ENCODE measurements around the gene OSBPL7. TPM values are rescaled to one million over a fixed set of nuclear protein-coding genes. Genes with fewer than 3 reads are reported as not detected.

OSBPL7 gene
- total and polyA plus RNA-seq, 4 donors: 0.51 to 2.4 (median 1.4) TPM

DNA sequence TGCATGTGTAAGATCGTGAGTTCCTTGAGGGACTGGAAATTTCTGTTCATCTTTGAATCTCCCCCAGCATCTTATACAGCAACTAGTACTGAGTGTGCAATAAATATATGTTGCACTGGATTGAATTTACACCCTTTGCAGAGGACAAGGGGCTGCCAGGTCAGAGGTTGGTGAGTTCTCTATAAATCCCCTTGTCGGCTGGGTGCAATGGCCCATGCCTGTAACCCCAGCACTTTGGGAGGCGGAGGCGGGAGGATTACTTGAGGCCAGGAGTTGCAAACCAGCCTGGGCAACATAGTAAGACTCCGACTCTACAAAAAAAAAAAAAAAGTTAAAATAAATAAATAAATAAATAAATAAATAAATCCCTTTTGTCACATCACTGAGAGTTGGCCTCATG, 38.8 kb upstream of the OSBPL7 start:
- Histone ChIP-seq H3K4me3 (ENCODE audit: low read depth in 1 of 3, low read length in 3 of 3) (no peak overlapping the region), H3K9me3 (ENCODE audit: control insufficient read depth in 4 of 4, low read length in 3 of 4) (no peaks in the 10 kb centered on the region), H3K36me3 (ENCODE audit: control insufficient read depth in 4 of 4, insufficient read depth in 3 of 4, low read depth in 1 of 4, low read length in 3 of 4) (no peaks in the 10 kb centered on the region), H3K9ac (ENCODE audit: low read depth in 1 of 2, low read length in 2 of 2) (no peak overlapping the region), H3K27me3 (ENCODE audit: control insufficient read depth in 4 of 4, insufficient read depth in 4 of 4, low read length in 3 of 4) (no peaks in the 10 kb centered on the region), H3K27ac (ENCODE audit: low read depth in 1 of 2, low read length in 2 of 2) (no peak overlapping the region), H3K4me1 (ENCODE audit: control insufficient read depth in 4 of 4, insufficient read depth in 4 of 4, low read length in 3 of 4) (no peaks in the 10 kb centered on the region)
- WGBS: 96% methylated on average over 5 of the region's 5 CpGs
- DNase-seq (ENCODE audit: low spot score): no peak
- TF ChIP-seq GABPA (IDR thresholded peaks at IDR 0.05 in 1 of 2, conservative IDR thresholded peaks at IDR 0.05 in 1 of 2) (no peak), NR2F2 (IDR thresholded peaks at IDR 0.05) (no peak), FOXA2 (IDR thresholded peaks at IDR 0.05) (no peak), TAF1 (conservative IDR thresholded peaks at IDR 0.05) (no peak)
- TF ChIP-seq, protein P1, sequence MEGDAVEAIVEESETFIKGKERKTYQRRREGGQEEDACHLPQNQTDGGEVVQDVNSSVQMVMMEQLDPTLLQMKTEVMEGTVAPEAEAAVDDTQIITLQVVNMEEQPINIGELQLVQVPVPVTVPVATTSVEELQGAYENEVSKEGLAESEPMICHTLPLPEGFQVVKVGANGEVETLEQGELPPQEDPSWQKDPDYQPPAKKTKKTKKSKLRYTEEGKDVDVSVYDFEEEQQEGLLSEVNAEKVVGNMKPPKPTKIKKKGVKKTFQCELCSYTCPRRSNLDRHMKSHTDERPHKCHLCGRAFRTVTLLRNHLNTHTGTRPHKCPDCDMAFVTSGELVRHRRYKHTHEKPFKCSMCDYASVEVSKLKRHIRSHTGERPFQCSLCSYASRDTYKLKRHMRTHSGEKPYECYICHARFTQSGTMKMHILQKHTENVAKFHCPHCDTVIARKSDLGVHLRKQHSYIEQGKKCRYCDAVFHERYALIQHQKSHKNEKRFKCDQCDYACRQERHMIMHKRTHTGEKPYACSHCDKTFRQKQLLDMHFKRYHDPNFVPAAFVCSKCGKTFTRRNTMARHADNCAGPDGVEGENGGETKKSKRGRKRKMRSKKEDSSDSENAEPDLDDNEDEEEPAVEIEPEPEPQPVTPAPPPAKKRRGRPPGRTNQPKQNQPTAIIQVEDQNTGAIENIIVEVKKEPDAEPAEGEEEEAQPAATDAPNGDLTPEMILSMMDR (IDR thresholded peaks at IDR 0.05; ENCODE audit: low read depth, low read length, missing input control): no peak
- TF ChIP-seq, protein P2, sequence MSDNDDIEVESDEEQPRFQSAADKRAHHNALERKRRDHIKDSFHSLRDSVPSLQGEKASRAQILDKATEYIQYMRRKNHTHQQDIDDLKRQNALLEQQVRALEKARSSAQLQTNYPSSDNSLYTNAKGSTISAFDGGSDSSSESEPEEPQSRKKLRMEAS (IDR thresholded peaks at IDR 0.05): no peak

DNA sequence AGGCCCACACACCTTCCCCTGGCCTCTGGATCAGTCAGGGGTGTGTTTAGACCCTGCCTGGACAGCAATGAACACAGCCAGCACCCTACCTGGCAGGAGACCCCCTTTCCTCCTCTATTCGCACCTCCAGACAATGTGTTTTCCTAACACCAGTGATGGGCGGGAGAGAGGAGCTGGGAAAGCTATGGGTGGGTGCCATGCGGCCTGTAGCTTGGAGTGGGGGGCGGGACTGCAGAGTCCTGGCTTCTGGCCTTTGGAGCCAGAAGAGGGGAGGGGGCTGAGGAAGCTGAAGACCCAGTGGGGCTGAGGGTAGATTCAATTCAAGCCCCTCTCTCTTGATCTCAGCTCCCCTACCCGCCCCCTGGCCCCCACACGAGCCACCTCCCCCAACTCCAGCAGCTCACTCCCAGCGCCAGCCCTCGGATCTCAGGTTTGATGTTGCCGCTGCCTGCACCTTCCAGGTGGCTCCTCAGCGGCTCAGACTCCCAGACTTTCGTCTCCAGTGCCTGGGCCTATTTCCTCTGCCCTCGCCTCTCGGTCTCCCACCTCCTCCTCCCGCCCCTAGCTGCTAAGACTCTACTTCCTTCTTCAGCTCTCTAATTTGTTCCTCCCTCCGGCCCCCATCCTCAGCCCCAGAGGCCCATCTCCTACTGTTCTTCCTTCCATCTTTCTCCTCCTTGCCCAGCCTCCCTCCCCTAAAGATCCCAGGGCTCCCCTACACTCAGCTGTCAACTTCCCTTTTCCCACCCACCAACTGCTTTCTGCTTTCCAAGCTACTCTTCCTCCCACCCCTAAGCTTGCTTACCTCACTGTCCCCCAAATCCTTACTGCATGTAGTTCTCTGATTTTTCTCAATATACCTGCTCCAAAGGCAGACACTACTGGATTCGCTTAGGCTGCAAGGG, 36.2 kb upstream of the OSBPL7 start:
- no peak for TF ChIP-seq FOXA2 (IDR thresholded peaks at IDR 0.05)
- TF ChIP-seq FOXA1 (IDR thresholded peaks at IDR 0.05): no peak
- TF ChIP-seq EGR1 (IDR thresholded peaks at IDR 0.05; ENCODE audit: low read depth in 2 of 2): no peak
- no peak for TF ChIP-seq HNF4G (IDR thresholded peaks at IDR 0.05)
- no peak for TF ChIP-seq TAF1 (conservative IDR thresholded peaks at IDR 0.05)
- TF ChIP-seq HNF4A (conservative IDR thresholded peaks at IDR 0.05): no peak
- no peak for TF ChIP-seq YY1 (IDR thresholded peaks at IDR 0.05)
- no peak for TF ChIP-seq NR2F2 (IDR thresholded peaks at IDR 0.05)
- TF ChIP-seq GABPA (IDR thresholded peaks at IDR 0.05 in 1 of 2, conservative IDR thresholded peaks at IDR 0.05 in 1 of 2): no peak
- DNase-seq (ENCODE audit: low spot score): no peak
- WGBS: 85% methylated on average over 16 of the region's 16 CpGs
- no peak overlapping the region for H3K4me3 ChIP-seq (ENCODE audit: low read depth in 1 of 3, low read length in 3 of 3)
- H3K27ac ChIP-seq (ENCODE audit: low read depth in 1 of 2, low read length in 2 of 2): no peak overlapping the region
- no peaks in the 10 kb centered on the region for H3K9me3 ChIP-seq (ENCODE audit: control insufficient read depth in 4 of 4, low read length in 3 of 4)
- peaks cover 0 to 9% (median 3%) of the 10 kb centered on the region in 4 donors for H3K27me3 ChIP-seq (ENCODE audit: control insufficient read depth in 4 of 4, insufficient read depth in 4 of 4, low read length in 3 of 4)
- no peaks in the 10 kb centered on the region for H3K36me3 ChIP-seq (ENCODE audit: control insufficient read depth in 4 of 4, insufficient read depth in 3 of 4, low read depth in 1 of 4, low read length in 3 of 4)
- H3K9ac ChIP-seq (ENCODE audit: low read depth in 1 of 2, low read length in 2 of 2): no peak overlapping the region
- H3K4me1 ChIP-seq (ENCODE audit: control insufficient read depth in 4 of 4, insufficient read depth in 4 of 4, low read length in 3 of 4): no peaks in the 10 kb centered on the region

DNA sequence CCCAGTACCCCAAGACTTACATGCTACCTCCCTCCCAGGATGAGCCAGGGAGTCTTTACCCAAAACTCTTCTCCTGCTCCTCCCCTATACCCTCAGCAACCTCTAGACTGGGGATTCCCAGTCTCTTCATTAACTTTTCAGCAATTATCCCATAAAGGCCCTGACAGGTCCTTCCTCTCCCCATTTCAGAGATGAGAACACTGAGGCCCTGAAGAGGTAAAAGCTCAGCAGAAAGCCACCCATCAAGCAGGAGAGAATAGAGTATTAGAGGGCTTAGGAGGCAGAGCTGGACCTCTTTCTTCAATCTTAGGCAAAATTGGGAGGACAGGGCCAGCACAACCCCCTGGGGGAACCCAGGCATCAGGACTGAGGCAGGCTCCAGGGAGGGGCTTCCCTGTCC, 35.2 kb upstream of the OSBPL7 start:
- Histone ChIP-seq H3K4me3 (ENCODE audit: low read depth in 1 of 3, low read length in 3 of 3) (no peak overlapping the region), H3K9ac (ENCODE audit: low read depth in 1 of 2, low read length in 2 of 2) (no peak overlapping the region), H3K9me3 (ENCODE audit: control insufficient read depth in 4 of 4, low read length in 3 of 4) (no peaks in the 10 kb centered on the region), H3K27me3 (ENCODE audit: control insufficient read depth in 4 of 4, insufficient read depth in 4 of 4, low read length in 3 of 4) (peaks cover 0 to 11% (median 6%) of the 10 kb centered on the region in 4 donors), H3K27ac (ENCODE audit: low read depth in 1 of 2, low read length in 2 of 2) (no peak overlapping the region), H3K36me3 (ENCODE audit: control insufficient read depth in 4 of 4, insufficient read depth in 3 of 4, low read depth in 1 of 4, low read length in 3 of 4) (no peaks in the 10 kb centered on the region), H3K4me1 (ENCODE audit: control insufficient read depth in 4 of 4, insufficient read depth in 4 of 4, low read length in 3 of 4) (no peaks in the 10 kb centered on the region)
- DNase-seq (ENCODE audit: low spot score): no peak
- TF ChIP-seq EGR1 (IDR thresholded peaks at IDR 0.05; ENCODE audit: low read depth in 2 of 2): no peak
- TF ChIP-seq HNF4A (conservative IDR thresholded peaks at IDR 0.05): no peak
- no peak for TF ChIP-seq HNF4G (IDR thresholded peaks at IDR 0.05)
- TF ChIP-seq, protein P3, sequence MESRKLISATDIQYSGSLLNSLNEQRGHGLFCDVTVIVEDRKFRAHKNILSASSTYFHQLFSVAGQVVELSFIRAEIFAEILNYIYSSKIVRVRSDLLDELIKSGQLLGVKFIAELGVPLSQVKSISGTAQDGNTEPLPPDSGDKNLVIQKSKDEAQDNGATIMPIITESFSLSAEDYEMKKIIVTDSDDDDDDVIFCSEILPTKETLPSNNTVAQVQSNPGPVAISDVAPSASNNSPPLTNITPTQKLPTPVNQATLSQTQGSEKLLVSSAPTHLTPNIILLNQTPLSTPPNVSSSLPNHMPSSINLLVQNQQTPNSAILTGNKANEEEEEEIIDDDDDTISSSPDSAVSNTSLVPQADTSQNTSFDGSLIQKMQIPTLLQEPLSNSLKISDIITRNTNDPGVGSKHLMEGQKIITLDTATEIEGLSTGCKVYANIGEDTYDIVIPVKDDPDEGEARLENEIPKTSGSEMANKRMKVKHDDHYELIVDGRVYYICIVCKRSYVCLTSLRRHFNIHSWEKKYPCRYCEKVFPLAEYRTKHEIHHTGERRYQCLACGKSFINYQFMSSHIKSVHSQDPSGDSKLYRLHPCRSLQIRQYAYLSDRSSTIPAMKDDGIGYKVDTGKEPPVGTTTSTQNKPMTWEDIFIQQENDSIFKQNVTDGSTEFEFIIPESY (IDR thresholded peaks at IDR 0.05): no peak
- no peak for TF ChIP-seq SP1 (IDR thresholded peaks at IDR 0.05)
- TF ChIP-seq, protein P2 (IDR thresholded peaks at IDR 0.05): no peak
- TF ChIP-seq JUND (IDR thresholded peaks at IDR 0.05): no peak
- no peak for TF ChIP-seq TAF1 (conservative IDR thresholded peaks at IDR 0.05)
- TF ChIP-seq YY1 (IDR thresholded peaks at IDR 0.05): no peak
- no peak for TF ChIP-seq NR2F2 (IDR thresholded peaks at IDR 0.05)
- TF ChIP-seq, protein P4, sequence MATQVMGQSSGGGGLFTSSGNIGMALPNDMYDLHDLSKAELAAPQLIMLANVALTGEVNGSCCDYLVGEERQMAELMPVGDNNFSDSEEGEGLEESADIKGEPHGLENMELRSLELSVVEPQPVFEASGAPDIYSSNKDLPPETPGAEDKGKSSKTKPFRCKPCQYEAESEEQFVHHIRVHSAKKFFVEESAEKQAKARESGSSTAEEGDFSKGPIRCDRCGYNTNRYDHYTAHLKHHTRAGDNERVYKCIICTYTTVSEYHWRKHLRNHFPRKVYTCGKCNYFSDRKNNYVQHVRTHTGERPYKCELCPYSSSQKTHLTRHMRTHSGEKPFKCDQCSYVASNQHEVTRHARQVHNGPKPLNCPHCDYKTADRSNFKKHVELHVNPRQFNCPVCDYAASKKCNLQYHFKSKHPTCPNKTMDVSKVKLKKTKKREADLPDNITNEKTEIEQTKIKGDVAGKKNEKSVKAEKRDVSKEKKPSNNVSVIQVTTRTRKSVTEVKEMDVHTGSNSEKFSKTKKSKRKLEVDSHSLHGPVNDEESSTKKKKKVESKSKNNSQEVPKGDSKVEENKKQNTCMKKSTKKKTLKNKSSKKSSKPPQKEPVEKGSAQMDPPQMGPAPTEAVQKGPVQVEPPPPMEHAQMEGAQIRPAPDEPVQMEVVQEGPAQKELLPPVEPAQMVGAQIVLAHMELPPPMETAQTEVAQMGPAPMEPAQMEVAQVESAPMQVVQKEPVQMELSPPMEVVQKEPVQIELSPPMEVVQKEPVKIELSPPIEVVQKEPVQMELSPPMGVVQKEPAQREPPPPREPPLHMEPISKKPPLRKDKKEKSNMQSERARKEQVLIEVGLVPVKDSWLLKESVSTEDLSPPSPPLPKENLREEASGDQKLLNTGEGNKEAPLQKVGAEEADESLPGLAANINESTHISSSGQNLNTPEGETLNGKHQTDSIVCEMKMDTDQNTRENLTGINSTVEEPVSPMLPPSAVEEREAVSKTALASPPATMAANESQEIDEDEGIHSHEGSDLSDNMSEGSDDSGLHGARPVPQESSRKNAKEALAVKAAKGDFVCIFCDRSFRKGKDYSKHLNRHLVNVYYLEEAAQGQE (IDR thresholded peaks at IDR 0.05): no peak
- TF ChIP-seq FOXA1 (IDR thresholded peaks at IDR 0.05): no peak
- TF ChIP-seq GABPA (IDR thresholded peaks at IDR 0.05 in 1 of 2, conservative IDR thresholded peaks at IDR 0.05 in 1 of 2): no peak
- no peak for TF ChIP-seq RXRA (IDR thresholded peaks at IDR 0.05)
- no peak for TF ChIP-seq FOXA2 (IDR thresholded peaks at IDR 0.05)

Data from liver (tissue), 9 donors.